HCT116 (cell line): ENCODE results near the gene LHX8. TPM values are rescaled to one million over a fixed set of nuclear protein-coding genes. Genes with fewer than 3 reads are reported as not detected.

Experiments
- ATAC-seq: fragments of 200-7000 bp; cut with Tn5 transposase; 2 replicates; pipeline ENCODE4 v1.9.1; 2020; ENCODE audit warnings: mild to moderate bottlenecking, moderate library complexity
- BruUV-seq: library from RNA; stranded (reverse); fragments of 400-500 nt; replicated peaks from 2 replicates; lab custom pipeline; 2021; lab: Mats Ljungman, UMichigan
- CTCF ChIA-PET: fragments of 300-600 bp; sonication (Branson Sonifier 250); formaldehyde crosslinking; loops from one replicate; lab custom pipeline; 2021; ENCODE audit warnings: antibody characterized with exemption; lab: Charles Lee
- POLR2A ChIA-PET: fragments of 300-600, 350-600 bp; sonication (Branson Sonifier 250); formaldehyde crosslinking; loops from one replicate; lab custom pipeline; 2021; ENCODE audit warnings: antibody characterized with exemption; lab: Charles Lee
- RAD21 ChIA-PET, 2 experiments: fragments of 300-600 bp; sonication (Branson Sonifier 250); formaldehyde crosslinking; loops; one replicate each; lab custom pipeline; 2023; ENCODE audit warnings: low total read pairs in 2 of 2; ENCODE audit not compliant: uncharacterized antibody in 2 of 2, unreplicated experiment in 2 of 2, low non-redundant PET in 1 of 2; lab: Charles Lee
- DNase-seq: peaks from one replicate; pipeline ENCODE4 v3.0.0-alpha.2; 2010; ENCODE audit warnings: low read depth, low spot score
- H2AFZ ChIP-seq: fragments of 200-600 bp; shearing (Covaris generic), sonication (generic); 2 replicates; pipeline ENCODE4 v1.6.1; 2017; ENCODE audit warnings: low read depth, mixed run types, mixed read lengths, antibody characterized with exemption, low read length; ENCODE audit not compliant: poor library complexity, severe bottlenecking
- H3K27ac ChIP-seq: 2 replicates; pipeline ENCODE4 v1.5.1; 2012; ENCODE audit warnings: low read depth, low read length
- H3K27me3 ChIP-seq: fragments of 200-600 bp; sonication (generic); 2 replicates; pipeline ENCODE4 v1.6.1; 2016; ENCODE audit warnings: mixed run types, low read length, mixed read lengths; ENCODE audit not compliant: insufficient read depth
- H3K36me3 ChIP-seq, 2 experiments: fragments of 200-500 bp in 1 of 2; fragments of 200-600 bp in 1 of 2; sonication (Bioruptor generic) in 1 of 2; sonication (generic) in 1 of 2; 2 replicates each; pipeline versions ENCODE4 v1.5.1 to v1.6.1; 2014 to 2016; ENCODE audit warnings: low read length in 2 of 2, inconsistent platforms in 1 of 2, mixed read lengths in 1 of 2, mixed run types in 1 of 2; ENCODE audit not compliant: insufficient read depth in 2 of 2, control insufficient read depth in 1 of 2
- H3K4me1 ChIP-seq, 2 experiments: fragments of 200-600 bp in 1 of 2; sonication (generic) in 1 of 2; 2 replicates each; pipeline versions ENCODE4 v1.5.1 to v1.6.1; 2012 to 2017; ENCODE audit warnings: low read length in 2 of 2, inconsistent platforms in 1 of 2, mild to moderate bottlenecking in 1 of 2, mixed read lengths in 1 of 2, mixed run types in 1 of 2, moderate library complexity in 1 of 2; ENCODE audit not compliant: insufficient read depth in 2 of 2, control insufficient read depth in 1 of 2
- H3K4me2 ChIP-seq: fragments of 200-600 bp; sonication (generic); 2 replicates; pipeline ENCODE4 v1.6.1; 2017; ENCODE audit warnings: mixed run types, low read length, mixed read lengths
- H3K4me3 ChIP-seq, 2 experiments: fragments of 200-600 bp in 1 of 2; sonication (generic) in 1 of 2; replicated peaks in 1 of 2; 2 replicates each; pipeline ENCODE4 v1.5.1; 2011 to 2016; ENCODE audit warnings: low read length in 2 of 2, control low read depth in 1 of 2, low read depth in 1 of 2, mild to moderate bottlenecking in 1 of 2, mixed read lengths in 1 of 2, mixed run types in 1 of 2
- H3K79me2 ChIP-seq: fragments of 200-600 bp; sonication (generic); 2 replicates; pipeline ENCODE4 v1.6.1; 2017; ENCODE audit warnings: mild to moderate bottlenecking, mixed run types, low read length, moderate library complexity, mixed read lengths; ENCODE audit not compliant: insufficient read depth
- H3K9ac ChIP-seq: fragments of 200-600 bp; sonication (generic); 2 replicates; pipeline ENCODE4 v1.6.1; 2016; ENCODE audit warnings: low read length, mixed read lengths
- H3K9me2 ChIP-seq: fragments of 200-600 bp; sonication (generic), shearing (Covaris generic); 2 replicates; pipeline ENCODE4 v1.6.1; 2017; ENCODE audit warnings: mixed run types, mild to moderate bottlenecking, moderate library complexity; ENCODE audit not compliant: insufficient read depth
- H3K9me3 ChIP-seq, 2 experiments: fragments of 200-500 bp in 1 of 2; fragments of 200-600 bp in 1 of 2; sonication (Bioruptor generic) in 1 of 2; sonication (generic) in 1 of 2; 2 replicates each; pipeline ENCODE4 v1.6.1; 2014 to 2017; ENCODE audit warnings: low read length in 2 of 2, mixed read lengths in 2 of 2, inconsistent platforms in 1 of 2, low read depth in 1 of 2, mild to moderate bottlenecking in 1 of 2, mixed run types in 1 of 2, moderate library complexity in 1 of 2; ENCODE audit not compliant: control insufficient read depth in 1 of 2, insufficient read depth in 1 of 2
- H4K20me1 ChIP-seq: fragments of 200-600 bp; sonication (generic), shearing (Covaris generic); 2 replicates; pipeline ENCODE4 v1.6.1; 2017; ENCODE audit warnings: mixed run types, mild to moderate bottlenecking, moderate library complexity; ENCODE audit not compliant: insufficient read depth
- ATF3 ChIP-seq: IDR thresholded peaks from 2 replicates; pipeline ENCODE4 v1.6.1; 2012
- CBX3 ChIP-seq: IDR thresholded peaks from 2 replicates; pipeline ENCODE4 v1.6.1; 2012; ENCODE audit warnings: low read depth
- CEBPB ChIP-seq: IDR thresholded peaks from 2 replicates; pipeline ENCODE4 v1.6.1; 2012; ENCODE audit warnings: low read depth
- CTCF ChIP-seq, 3 experiments: fragments of 200-600 bp in 1 of 3; sonication (generic) in 1 of 3; IDR thresholded peaks in 2 of 3; conservative IDR thresholded peaks in 1 of 3; 2 replicates each; pipeline ENCODE4 v1.5.1; 2012 to 2017; ENCODE audit warnings: low read depth in 2 of 3, low read length in 2 of 3, antibody characterized with exemption in 1 of 3, borderline replicate concordance in 1 of 3, control low read depth in 1 of 3, mild to moderate bottlenecking in 1 of 3, mixed read lengths in 1 of 3, mixed run types in 1 of 3, moderate library complexity in 1 of 3; ENCODE audit not compliant: insufficient read depth in 1 of 3
- EGR1 ChIP-seq: IDR thresholded peaks from 2 replicates; pipeline ENCODE4 v1.6.1; 2012; ENCODE audit warnings: low read depth
- ELF1 ChIP-seq: IDR thresholded peaks from 2 replicates; pipeline ENCODE4 v1.6.1; 2012; ENCODE audit warnings: low read depth, borderline replicate concordance
- EZH2 ChIP-seq: fragments of 200-600 bp; sonication (generic); IDR thresholded peaks from 2 replicates; pipeline ENCODE4 v1.6.1; 2017; ENCODE audit warnings: antibody characterized with exemption, mixed run types
- EZH2phosphoT487 ChIP-seq: fragments of 200-600 bp; IDR thresholded peaks from 2 replicates; pipeline ENCODE4 v1.6.1; 2018; ENCODE audit warnings: antibody characterized with exemption, borderline replicate concordance
- JUND ChIP-seq: IDR thresholded peaks from 2 replicates; pipeline ENCODE4 v1.6.1; 2012
- MAX ChIP-seq: IDR thresholded peaks from 2 replicates; pipeline ENCODE4 v1.6.1; 2012
- POLR2A ChIP-seq: IDR thresholded peaks from 2 replicates; pipeline ENCODE4 v1.7.0; 2011; ENCODE audit warnings: borderline replicate concordance; ENCODE audit not compliant: insufficient read depth, insufficient read length; ENCODE audit errors: extremely low read depth
- POLR2AphosphoS5 ChIP-seq: IDR thresholded peaks from 2 replicates; pipeline ENCODE4 v1.6.1; 2011; ENCODE audit warnings: mild to moderate bottlenecking, low read depth, low read length, moderate library complexity
- RAD21 ChIP-seq: IDR thresholded peaks from 2 replicates; pipeline ENCODE4 v1.6.1; 2012; ENCODE audit warnings: low read depth, mild to moderate bottlenecking
- REST ChIP-seq: IDR thresholded peaks from 2 replicates; pipeline ENCODE4 v1.6.1; 2012; ENCODE audit warnings: low read depth
- SIN3A ChIP-seq: IDR thresholded peaks from 2 replicates; pipeline ENCODE4 v1.6.1; 2012; ENCODE audit warnings: low read depth
- SP1 ChIP-seq: IDR thresholded peaks from 2 replicates; pipeline ENCODE4 v1.6.1; 2012; ENCODE audit warnings: low read depth
- SRF ChIP-seq: IDR thresholded peaks from 2 replicates; pipeline ENCODE4 v1.6.1; 2012; ENCODE audit warnings: low read depth
- YY1 ChIP-seq: IDR thresholded peaks from 2 replicates; pipeline ENCODE4 v1.6.1; 2011; ENCODE audit warnings: low read length, low read depth, moderate library complexity, mild to moderate bottlenecking; ENCODE audit not compliant: insufficient replicate concordance; ENCODE audit errors: extremely low read depth
- ZBTB33 ChIP-seq: IDR thresholded peaks from 2 replicates; pipeline ENCODE4 v1.6.1; 2011; ENCODE audit warnings: mild to moderate bottlenecking, low read length, moderate library complexity; ENCODE audit not compliant: insufficient replicate concordance; ENCODE audit errors: extremely low read depth
- ZNF274 ChIP-seq: fragments of 200-500 bp; sonication (Bioruptor generic); IDR thresholded peaks from 2 replicates; pipeline ENCODE4 v1.6.1; 2014; ENCODE audit warnings: mild to moderate bottlenecking, low read depth, low read length, inconsistent platforms
- intact Hi-C: fragments of 100-400 bp; cut with micrococcal nuclease; formaldehyde crosslinking; loops from 2 replicates; pipeline ENCODE4 v1.10.0; 2022
- total RNA-seq: library from RNA; stranded (reverse); gene quantifications from one replicate; pipeline ENCODE4 v1.2.1, GENCODE V29; 2021; ENCODE audit not compliant: unreplicated experiment

Gene LHX8
- total RNA-seq, 1 experiment from 2014 or later = not detected

- H3K36me3 ChIP-seq = no peaks in the 10 kb centered on the region
- 0 out of 2 replicates have a peak, but pooled peaks cover 16% of the 10 kb centered on the region for H3K27me3 ChIP-seq
- H3K79me2 ChIP-seq = no peaks in the 10 kb centered on the region
- no peaks in the 10 kb centered on the region for H4K20me1 ChIP-seq
- no peak overlapping the region for H2AFZ ChIP-seq
- intact Hi-C loops = no loop called here
- H3K9me3 ChIP-seq = no peaks in the 10 kb centered on the region
- H3K4me2 ChIP-seq = no peak overlapping the region
- ChIA-PET CTCF (no interaction called here), POLR2A (no interaction called here), RAD21 (no interaction called here)
- ATAC-seq = no peak
- no peak overlapping the region for H3K27ac ChIP-seq
- H3K9ac ChIP-seq = no peak overlapping the region
- no TSS peak for BruUV-seq
- H3K4me3 ChIP-seq = no peak overlapping the region
- no peak for DNase-seq
- no peaks in the 10 kb centered on the region for H3K9me2 ChIP-seq
- TF ChIP-seq POLR2A (no peak), POLR2AphosphoS5 (no peak), SRF (no peak), EZH2phosphoT487 (no peak), ATF3 (no peak), CEBPB (no peak), SP1 (no peak), CTCF (IDR thresholded peaks at IDR 0.05 in 2 of 3, conservative IDR thresholded peaks at IDR 0.05 in 1 of 3; ENCODE audit: borderline replicate concordance in 1 of 3, insufficient read depth in 1 of 3, low read depth in 2 of 3, low read length in 2 of 3) (no peak), YY1 (no peak), ZBTB33 (no peak), ZNF274 (no peak), JUND (no peak), EZH2 (no peak), SIN3A (no peak), MAX (no peak), EGR1 (no peak), CBX3 (no peak), RAD21 (no peak), ELF1 (no peak), REST (no peak)
- H3K4me1 ChIP-seq = no peaks in the 10 kb centered on the region
These were observed 10.4 kb upstream of the LHX8 start for GRCh38 chr1:75123756-75124155.
